ENCODE measurements around the gene CBFA2T3. TPM values are rescaled to one million over a fixed set of nuclear protein-coding genes. Genes with fewer than 3 reads are reported as not detected.
A peak's percentile ranks its signal among the peaks of the same experiment; 100 is the strongest.

Gene CBFA2T3
- total RNA-seq, 4 donors from 2014 or later = 0.78 to 5.0 (median 2.8) TPM

DNA sequence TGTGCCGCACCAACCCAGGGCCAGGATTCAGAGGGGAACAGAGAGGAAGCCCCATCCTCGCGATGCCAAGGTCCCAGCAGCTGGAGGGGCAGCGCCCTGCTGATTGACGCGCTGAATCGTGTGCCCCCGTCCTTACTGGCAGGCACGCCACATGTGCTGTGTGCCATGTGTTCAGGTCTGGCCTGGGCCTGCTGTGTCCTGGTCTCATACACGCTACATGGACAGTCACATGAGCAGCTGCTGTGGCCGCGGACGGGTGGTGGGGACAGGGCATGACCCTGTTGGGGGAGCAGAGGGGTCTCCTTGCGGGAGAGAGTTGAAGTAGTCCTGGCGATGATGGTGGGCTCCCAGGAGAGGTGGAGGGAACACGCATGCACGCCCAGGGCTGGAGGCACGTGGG, 18.0 kb downstream of the CBFA2T3 start:
- DNase-seq (ENCODE audit: low spot score in 2 of 2) = no peak
- Histone ChIP-seq H3K36me3 (no peaks in the 10 kb centered on the region), H3K4me3 (no peak overlapping the region), H3K27ac (no peak overlapping the region), H3K4me1 (peaks cover 0 to 7% (median 0%) of the 10 kb centered on the region in 4 donors), H3K9me3 (peaks cover 0 to 3% (median 0%) of the 10 kb centered on the region in 4 donors), H3K27me3 (peaks cover 0 to 4% of the 10 kb centered on the region in 2 donors)
- TF ChIP-seq POLR2A (IDR thresholded peaks at IDR 0.05) = no peak
- TF ChIP-seq EP300 (IDR thresholded peaks at IDR 0.05) = no peak
- TF ChIP-seq, protein P1, sequence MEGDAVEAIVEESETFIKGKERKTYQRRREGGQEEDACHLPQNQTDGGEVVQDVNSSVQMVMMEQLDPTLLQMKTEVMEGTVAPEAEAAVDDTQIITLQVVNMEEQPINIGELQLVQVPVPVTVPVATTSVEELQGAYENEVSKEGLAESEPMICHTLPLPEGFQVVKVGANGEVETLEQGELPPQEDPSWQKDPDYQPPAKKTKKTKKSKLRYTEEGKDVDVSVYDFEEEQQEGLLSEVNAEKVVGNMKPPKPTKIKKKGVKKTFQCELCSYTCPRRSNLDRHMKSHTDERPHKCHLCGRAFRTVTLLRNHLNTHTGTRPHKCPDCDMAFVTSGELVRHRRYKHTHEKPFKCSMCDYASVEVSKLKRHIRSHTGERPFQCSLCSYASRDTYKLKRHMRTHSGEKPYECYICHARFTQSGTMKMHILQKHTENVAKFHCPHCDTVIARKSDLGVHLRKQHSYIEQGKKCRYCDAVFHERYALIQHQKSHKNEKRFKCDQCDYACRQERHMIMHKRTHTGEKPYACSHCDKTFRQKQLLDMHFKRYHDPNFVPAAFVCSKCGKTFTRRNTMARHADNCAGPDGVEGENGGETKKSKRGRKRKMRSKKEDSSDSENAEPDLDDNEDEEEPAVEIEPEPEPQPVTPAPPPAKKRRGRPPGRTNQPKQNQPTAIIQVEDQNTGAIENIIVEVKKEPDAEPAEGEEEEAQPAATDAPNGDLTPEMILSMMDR (IDR thresholded peaks at IDR 0.05) = no peak
- 83 to 86% methylated on average over 12 to 18 of the region's 18 CpGs for WGBS, 2 donors

DNA sequence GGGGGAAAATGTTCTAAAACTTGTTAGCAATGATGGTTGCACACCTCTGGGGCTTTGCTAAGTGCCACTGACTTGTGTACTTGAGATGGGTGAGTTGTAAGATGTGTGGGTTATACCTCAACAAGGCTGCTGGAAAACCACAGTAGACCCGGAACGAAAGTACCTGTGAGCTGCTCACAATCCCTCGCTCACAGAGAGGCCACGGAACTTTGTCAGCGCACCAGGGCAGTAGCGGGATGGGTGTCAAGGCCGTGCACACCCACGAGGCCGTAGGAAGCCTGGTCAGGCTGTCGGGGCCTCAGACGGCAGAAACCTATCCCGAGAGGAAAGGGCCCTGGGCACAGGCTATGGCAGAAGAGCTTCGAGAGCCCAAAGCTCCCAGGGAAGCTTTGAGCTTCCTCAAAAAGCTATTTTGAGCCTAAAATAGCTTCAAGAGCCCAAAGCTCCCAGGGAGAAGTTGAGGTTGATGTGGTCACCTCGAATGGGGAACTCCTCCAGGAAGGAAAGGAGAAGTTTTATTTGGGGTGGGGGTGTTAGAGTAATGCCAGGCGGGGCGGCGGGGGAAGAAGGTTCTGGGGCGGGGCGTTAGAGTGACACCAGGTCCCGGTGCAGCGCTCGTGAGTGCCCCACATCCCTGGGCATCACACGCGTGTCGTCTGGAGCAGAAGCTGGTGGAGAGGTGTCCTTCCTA, 19.0 kb downstream of the CBFA2T3 start:
- H3K27me3 ChIP-seq = peaks cover 0 to 13% of the 10 kb centered on the region in 2 donors

DNA sequence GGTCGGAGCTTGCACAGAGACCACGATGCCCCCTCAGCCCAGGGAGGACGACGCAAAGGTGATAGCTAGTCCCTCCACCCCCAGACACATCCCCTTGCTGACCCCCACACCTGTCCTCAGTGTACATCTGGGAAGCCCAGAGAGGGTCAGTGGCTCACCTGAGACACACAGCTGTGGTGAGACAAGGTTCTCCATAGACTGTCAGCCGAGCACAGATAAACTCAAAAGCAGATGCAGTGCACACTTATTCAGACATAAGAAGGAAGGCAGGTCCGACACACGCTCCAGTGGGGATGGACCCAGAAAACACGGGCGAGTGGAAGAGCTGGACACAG, 19.6 kb downstream of the CBFA2T3 start:
- Histone ChIP-seq H3K36me3 (no peaks in the 10 kb centered on the region), H3K27ac (no peak overlapping the region), H3K4me3 (no peak overlapping the region), H3K27me3 (peaks cover 0 to 16% of the 10 kb centered on the region in 2 donors), H3K9me3 (no peaks in the 10 kb centered on the region), H3K4me1 (peaks cover 0 to 7% (median 0%) of the 10 kb centered on the region in 4 donors)
- no peak for DNase-seq (ENCODE audit: low spot score in 2 of 2)
- 83% methylated on average over 9 of the region's 9 CpGs for WGBS, 2 donors
- no peak for TF ChIP-seq EP300 (IDR thresholded peaks at IDR 0.05)
- TF ChIP-seq, protein P1 (IDR thresholded peaks at IDR 0.05) = no peak

More for the DNA sequence above, 19.0 kb downstream of the CBFA2T3 start:
- Histone ChIP-seq H3K9me3 (peaks cover 0 to 2% (median 0%) of the 10 kb centered on the region in 4 donors), H3K4me3 (no peak overlapping the region), H3K27ac (no peak overlapping the region), H3K4me1 (peaks cover 0 to 7% (median 0%) of the 10 kb centered on the region in 4 donors), H3K36me3 (no peaks in the 10 kb centered on the region)
- peak in 1 of 2 donors; percentile 49 for TF ChIP-seq EP300 (IDR thresholded peaks at IDR 0.05)
- TF ChIP-seq POLR2A (IDR thresholded peaks at IDR 0.05) = no peak
- DNase-seq (ENCODE audit: low spot score in 2 of 2) = no peak
- WGBS, 2 donors = 66 to 71% methylated on average over 25 of the region's 25 CpGs

DNA sequence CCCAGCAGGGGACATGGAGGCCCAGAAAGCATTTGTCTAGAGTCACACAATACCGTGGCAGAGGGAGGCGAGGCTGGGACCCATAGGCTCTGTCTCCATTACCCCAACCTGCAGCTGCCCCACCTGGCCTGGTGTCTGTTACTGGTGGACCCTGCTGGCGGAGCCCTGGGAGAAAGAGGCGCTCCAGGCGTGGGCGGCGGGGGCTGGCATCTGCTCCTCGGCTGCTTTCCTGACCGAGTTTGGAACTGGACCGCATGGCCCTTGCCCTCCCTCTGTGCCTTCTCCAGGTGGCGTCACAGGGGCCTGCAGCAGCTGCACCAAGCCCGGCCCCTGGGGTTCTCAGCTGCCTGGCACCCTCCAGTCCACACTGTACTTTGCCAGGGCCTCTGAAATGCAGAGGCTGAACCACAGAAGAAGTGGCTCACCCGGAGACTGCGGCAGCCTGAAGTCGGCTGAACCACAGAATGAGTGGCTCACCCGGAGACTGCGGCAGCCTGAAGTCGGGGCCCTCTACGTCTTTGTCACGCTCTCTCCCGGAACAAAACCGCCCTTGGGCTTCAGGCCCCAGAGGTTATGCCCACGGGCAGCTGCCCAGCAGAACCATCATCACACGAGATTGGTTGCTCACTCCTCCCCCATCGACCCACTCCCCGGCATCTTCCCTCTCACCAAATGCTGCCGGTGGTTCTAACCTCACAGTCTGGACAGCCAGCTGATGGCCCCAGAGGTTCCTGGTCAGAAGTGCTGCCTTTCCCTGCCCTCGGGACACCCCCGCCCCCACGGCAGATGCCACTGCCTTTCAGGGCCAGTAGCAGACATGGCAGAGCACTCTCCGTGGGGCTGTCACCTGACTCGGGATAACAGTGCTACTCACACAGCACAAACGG, 20.2 kb downstream of the CBFA2T3 start:
- H3K27ac ChIP-seq = no peak overlapping the region
- 74 to 80% methylated on average over 20 to 25 of the region's 33 CpGs for WGBS, 2 donors
- no peak overlapping the region for H3K4me3 ChIP-seq
- H3K9me3 ChIP-seq = peaks cover 0 to under 1% (median 0%) of the 10 kb centered on the region in 4 donors
- no peak for DNase-seq (ENCODE audit: low spot score in 2 of 2)
- peaks cover 0 to 16% of the 10 kb centered on the region in 2 donors for H3K27me3 ChIP-seq
- peaks cover 0 to 7% (median 0%) of the 10 kb centered on the region in 4 donors for H3K4me1 ChIP-seq
- TF ChIP-seq, protein P1 (IDR thresholded peaks at IDR 0.05) = no peak
- TF ChIP-seq POLR2A (IDR thresholded peaks at IDR 0.05) = no peak
- TF ChIP-seq EP300 (IDR thresholded peaks at IDR 0.05) = no peak
- no peaks in the 10 kb centered on the region for H3K36me3 ChIP-seq

DNA sequence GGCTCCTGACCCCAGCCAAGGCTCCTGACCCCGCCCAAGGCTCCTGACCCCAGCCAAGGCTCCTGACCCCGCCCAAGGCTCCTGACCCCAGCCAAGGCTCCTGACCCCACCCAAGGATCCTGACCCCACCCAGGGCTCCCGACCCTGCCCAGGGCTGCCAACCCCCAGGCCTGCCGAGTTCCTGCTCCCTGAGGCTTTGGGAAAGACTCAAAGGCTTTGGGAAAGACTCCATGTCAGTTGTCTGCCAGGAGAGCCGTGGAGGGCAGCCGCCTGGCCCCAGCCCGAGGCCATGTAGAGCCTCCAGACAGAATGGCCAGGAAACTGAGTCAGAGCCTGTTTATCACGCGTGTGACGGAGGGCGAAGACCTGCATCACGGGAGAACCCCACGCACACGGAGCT, 21.1 kb downstream of the CBFA2T3 start:
- WGBS, 2 donors = 85 to 97% methylated on average over 11 to 12 of the region's 14 CpGs
- no peak for DNase-seq (ENCODE audit: low spot score in 2 of 2)
- Histone ChIP-seq H3K27ac (no peak overlapping the region), H3K9me3 (peaks cover 0 to 3% (median 0%) of the 10 kb centered on the region in 4 donors), H3K4me3 (no peak overlapping the region), H3K4me1 (peaks cover 0 to 7% (median 0%) of the 10 kb centered on the region in 4 donors), H3K36me3 (no peaks in the 10 kb centered on the region), H3K27me3 (peaks cover 0 to 16% of the 10 kb centered on the region in 2 donors)
- TF ChIP-seq, protein P1 (IDR thresholded peaks at IDR 0.05) = no peak
- TF ChIP-seq POLR2A (IDR thresholded peaks at IDR 0.05) (no peak), EP300 (IDR thresholded peaks at IDR 0.05) (no peak)

Data from tibial nerve (tissue), 4 donors.